Osteocyte (in vitro differentiated cells): Measurements from ENCODE around the gene TMEM170A. TPM values are rescaled to one million over a fixed set of nuclear protein-coding genes. Genes with fewer than 3 reads are reported as not detected.
A peak's percentile ranks its signal among the peaks of the same experiment; 100 is the strongest.

Source experiments
- DNase-seq: peaks from one replicate; pipeline ENCODE4 v3.0.0; 2021; ENCODE audit warnings: mixed read lengths; ENCODE audit not compliant: unreplicated experiment; ENCODE audit errors: extremely low spot score
- H3K27ac Mint-ChIP-seq: one replicate; pipeline ENCODE4 v1.8.0; 2021; ENCODE audit warnings: mild to moderate bottlenecking, mixed read lengths; ENCODE audit not compliant: unreplicated experiment
- H3K27me3 Mint-ChIP-seq: one replicate; pipeline ENCODE4 v1.8.0; 2021; ENCODE audit warnings: mixed read lengths; ENCODE audit not compliant: unreplicated experiment
- H3K36me3 Mint-ChIP-seq: one replicate; pipeline ENCODE4 v1.8.0; 2021; ENCODE audit warnings: mixed read lengths; ENCODE audit not compliant: unreplicated experiment
- H3K4me1 Mint-ChIP-seq: one replicate; pipeline ENCODE4 v1.8.0; 2021; ENCODE audit warnings: mixed read lengths; ENCODE audit not compliant: unreplicated experiment
- H3K4me3 Mint-ChIP-seq: one replicate; pipeline ENCODE4 v1.8.0; 2021; ENCODE audit warnings: mild to moderate bottlenecking, moderate library complexity, mixed read lengths; ENCODE audit not compliant: unreplicated experiment
- H3K9me3 Mint-ChIP-seq: one replicate; pipeline ENCODE4 v1.8.0; 2021; ENCODE audit warnings: mixed read lengths; ENCODE audit not compliant: unreplicated experiment
- total RNA-seq: library from RNA; stranded (reverse); gene quantifications from 2 replicates; pipeline ENCODE4 v1.2.1, GENCODE V29; 2021
- TF ChIP-seq, protein P1 (sequence below): fragments of 200-600 bp; sonication (generic); IDR thresholded peaks from 2 replicates; pipeline ENCODE4 v1.5.0; 2021; ENCODE audit warnings: antibody characterized with exemption, mild to moderate bottlenecking, moderate library complexity

Gene TMEM170A
- total RNA-seq, 1 donor from 2014 or later, result 13.9 TPM

DNA sequence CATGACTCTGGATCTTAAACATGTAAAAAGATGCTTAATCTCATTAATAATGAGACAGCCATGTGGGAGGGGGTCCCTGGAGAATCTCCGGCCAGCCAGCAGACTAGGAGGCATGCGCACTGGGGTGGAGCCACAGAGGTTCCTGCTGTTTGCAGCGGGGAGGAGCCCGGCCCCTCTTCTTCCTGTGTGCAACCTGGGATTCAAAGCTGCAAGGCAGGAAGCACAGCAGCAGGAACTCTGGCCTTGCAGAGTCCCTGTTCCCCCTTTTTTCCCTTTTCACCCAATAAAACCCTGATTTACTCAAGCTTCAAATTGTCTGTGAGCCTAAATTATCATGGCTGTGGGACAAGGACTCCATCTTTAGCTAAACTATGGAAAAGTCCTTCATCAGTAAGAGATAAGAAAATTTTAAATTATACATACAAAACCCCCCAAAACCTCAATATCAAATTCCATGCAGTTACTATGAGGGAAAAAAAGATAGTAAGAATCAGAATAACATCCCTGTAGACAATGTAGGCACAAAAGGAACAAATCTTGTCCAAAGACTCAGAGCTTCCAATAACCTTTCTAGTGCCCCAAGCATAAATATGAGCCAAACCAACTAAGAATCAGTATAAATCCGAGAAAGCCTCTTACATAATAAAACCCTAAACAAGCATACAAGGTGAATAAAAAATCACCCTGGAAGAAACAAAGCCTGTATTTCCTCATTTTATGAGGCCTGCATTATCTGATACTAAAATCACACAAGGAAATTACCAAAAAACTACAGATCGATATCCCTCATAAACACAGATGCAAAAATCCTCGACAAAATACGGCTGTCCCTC, 43.3 kb downstream of the TMEM170A start:
- H3K4me3 Mint-ChIP-seq, result peak overlapping the region; percentile 52
- no peaks in the 10 kb centered on the region for H3K27me3 Mint-ChIP-seq
- H3K4me1 Mint-ChIP-seq, result peaks cover 39% of the 10 kb centered on the region
- H3K36me3 Mint-ChIP-seq, result peaks cover 2% of the 10 kb centered on the region
- TF ChIP-seq, protein P1, sequence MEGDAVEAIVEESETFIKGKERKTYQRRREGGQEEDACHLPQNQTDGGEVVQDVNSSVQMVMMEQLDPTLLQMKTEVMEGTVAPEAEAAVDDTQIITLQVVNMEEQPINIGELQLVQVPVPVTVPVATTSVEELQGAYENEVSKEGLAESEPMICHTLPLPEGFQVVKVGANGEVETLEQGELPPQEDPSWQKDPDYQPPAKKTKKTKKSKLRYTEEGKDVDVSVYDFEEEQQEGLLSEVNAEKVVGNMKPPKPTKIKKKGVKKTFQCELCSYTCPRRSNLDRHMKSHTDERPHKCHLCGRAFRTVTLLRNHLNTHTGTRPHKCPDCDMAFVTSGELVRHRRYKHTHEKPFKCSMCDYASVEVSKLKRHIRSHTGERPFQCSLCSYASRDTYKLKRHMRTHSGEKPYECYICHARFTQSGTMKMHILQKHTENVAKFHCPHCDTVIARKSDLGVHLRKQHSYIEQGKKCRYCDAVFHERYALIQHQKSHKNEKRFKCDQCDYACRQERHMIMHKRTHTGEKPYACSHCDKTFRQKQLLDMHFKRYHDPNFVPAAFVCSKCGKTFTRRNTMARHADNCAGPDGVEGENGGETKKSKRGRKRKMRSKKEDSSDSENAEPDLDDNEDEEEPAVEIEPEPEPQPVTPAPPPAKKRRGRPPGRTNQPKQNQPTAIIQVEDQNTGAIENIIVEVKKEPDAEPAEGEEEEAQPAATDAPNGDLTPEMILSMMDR, result no peak
- H3K27ac Mint-ChIP-seq, result peak overlapping the region; percentile 64
- H3K9me3 Mint-ChIP-seq, result no peaks in the 10 kb centered on the region
- DNase-seq, result no peak

DNA sequence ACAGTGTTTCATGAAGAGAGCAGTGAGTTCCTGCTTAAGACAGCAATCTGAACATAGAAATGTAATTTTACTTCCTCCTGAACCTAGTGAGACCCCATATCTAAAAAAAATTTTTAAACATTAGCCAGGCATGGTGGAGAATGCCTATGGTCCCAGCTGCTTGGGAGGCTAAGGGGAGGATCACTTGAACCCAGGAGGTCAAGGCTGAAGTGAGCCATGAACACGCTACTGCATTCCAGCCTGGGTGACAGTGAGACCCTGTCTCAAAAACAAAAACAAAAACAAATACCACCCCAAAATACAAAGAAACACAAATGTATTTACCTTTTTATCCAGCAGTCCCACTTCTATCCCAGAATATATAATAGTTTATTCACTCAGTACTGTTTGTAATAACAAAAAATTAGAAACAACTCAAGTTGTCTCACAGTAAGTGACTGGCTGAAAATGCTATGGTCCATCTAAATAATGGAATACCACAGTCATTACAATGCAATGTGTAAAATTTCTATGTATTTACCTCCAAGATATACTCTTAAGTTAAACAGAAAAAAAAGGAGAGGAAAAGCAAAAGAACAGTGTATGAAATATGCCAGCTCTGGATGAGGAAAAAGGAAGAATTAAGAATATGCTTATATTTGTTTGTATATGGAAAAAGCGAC, 47.5 kb downstream of the TMEM170A start:
- TF ChIP-seq, protein P1, result no peak
- H3K9me3 Mint-ChIP-seq, result no peaks in the 10 kb centered on the region
- H3K36me3 Mint-ChIP-seq, result peaks cover 10% of the 10 kb centered on the region
- peaks cover 34% of the 10 kb centered on the region for H3K4me1 Mint-ChIP-seq
- no peak for DNase-seq
- no peak overlapping the region for H3K4me3 Mint-ChIP-seq
- H3K27me3 Mint-ChIP-seq, result no peaks in the 10 kb centered on the region
- no peak overlapping the region for H3K27ac Mint-ChIP-seq

DNA sequence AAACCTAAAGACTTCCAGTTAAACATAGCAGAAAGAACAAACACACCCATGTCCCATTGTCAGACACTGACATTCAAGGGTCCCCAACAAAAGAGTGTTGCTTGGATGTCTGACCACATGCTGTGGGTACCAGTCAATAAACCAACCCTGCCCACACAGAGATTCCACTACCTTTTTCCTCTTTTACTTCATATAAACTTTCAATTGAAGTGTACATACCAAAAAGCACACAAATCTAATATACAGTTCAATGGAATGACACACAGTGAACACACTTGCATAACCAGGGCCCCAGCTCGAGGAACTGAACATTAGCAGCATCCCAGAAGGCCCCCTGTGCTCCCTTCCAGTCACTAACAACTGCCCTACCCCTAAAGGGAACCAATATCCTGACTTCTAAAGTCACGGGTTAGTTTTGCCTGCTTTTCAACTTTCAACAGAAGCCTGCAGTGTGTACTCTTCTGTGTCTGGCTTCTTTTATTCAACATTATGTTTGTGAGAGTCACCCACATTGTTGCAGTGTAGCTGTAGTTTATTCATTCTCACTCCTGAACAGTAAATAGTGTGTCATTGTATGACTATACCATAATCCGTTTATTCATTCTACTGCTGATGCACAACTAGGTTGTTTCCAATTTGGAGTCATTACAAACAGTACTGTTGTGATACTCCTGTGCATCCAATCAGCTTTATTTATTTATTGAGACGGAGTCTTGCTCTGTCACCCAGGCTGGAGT, 49.2 kb downstream of the TMEM170A start:
- Mint-ChIP-seq H3K9me3 (no peaks in the 10 kb centered on the region), H3K27ac (no peak overlapping the region), H3K4me1 (peaks cover 20% of the 10 kb centered on the region), H3K36me3 (peaks cover 14% of the 10 kb centered on the region), H3K27me3 (no peaks in the 10 kb centered on the region), H3K4me3 (no peak overlapping the region)
- DNase-seq, result no peak
- TF ChIP-seq, protein P1, result no peak

DNA sequence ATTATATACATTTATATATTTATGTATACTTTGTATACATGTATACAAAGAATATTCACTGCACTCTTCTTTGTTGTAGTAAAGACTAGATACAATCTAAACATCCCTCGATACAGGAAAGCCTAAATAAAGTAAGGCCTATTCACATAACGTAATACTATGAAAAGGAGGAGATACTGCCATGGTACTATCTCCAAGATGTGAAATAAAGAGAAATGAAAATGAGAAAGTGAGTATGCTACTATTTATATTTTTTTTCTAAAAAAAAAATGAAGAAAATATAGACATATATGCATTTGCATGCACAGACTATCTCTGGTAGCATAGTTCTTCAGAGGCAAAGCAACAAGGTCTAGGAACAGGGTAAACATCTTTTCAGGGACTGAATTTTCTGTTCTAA, 50.5 kb downstream of the TMEM170A start:
- H3K4me1 Mint-ChIP-seq, result peaks cover 15% of the 10 kb centered on the region
- H3K27me3 Mint-ChIP-seq, result no peaks in the 10 kb centered on the region
- no peak overlapping the region for H3K4me3 Mint-ChIP-seq
- TF ChIP-seq, protein P1, result no peak
- no peak overlapping the region for H3K27ac Mint-ChIP-seq
- no peaks in the 10 kb centered on the region for H3K9me3 Mint-ChIP-seq
- peaks cover 21% of the 10 kb centered on the region for H3K36me3 Mint-ChIP-seq
- no peak for DNase-seq
